ENCODE measurements around the gene PKNOX1. TPM values are rescaled to one million over a fixed set of nuclear protein-coding genes. Genes with fewer than 3 reads are reported as not detected.
"Not testable (repeated sequence)": the region's sequence is repeated elsewhere in the genome, so short reads cannot be mapped to it uniquely, and the experiment has no call there.

Gene PKNOX1
- total RNA-seq, 1 donor: 11.9 TPM

DNA sequence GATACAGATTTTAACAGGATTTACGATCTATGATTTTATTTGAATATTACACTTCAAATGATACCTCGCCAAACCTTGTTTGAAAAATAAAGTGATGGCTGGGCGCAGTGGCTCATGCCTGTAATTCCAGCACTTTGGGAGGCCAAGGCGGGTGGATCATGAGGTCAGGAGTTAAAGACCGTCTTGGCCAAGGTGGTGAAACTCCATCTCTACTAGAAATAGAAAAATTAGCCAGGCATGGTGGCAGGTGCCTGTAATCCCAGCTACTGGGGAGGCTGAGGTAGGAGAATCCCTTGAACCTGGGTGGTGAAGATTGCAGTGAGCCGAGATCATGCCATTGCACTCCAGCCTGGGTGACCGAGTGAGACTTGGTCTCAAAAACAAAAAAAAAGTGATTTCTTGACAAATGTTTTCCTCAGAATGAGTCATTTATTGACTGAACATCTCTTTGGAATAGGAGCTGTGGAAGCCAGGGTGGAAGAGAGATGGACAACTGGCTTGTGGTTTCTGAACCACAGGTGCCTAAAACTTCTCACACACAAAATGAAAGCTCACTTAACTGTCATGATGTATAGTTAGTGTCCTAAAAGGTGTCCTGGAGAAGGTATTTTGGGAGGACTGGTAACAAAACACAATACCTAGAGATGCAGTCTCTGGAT, 11.9 kb downstream of the PKNOX1 start:
- DNase-seq (ENCODE audit: insufficient read length, low spot score, missing footprints): no peak
- H3K4me3 ChIP-seq (ENCODE audit: insufficient read depth, low read length): no peak overlapping the region
- TF ChIP-seq, protein P1, sequence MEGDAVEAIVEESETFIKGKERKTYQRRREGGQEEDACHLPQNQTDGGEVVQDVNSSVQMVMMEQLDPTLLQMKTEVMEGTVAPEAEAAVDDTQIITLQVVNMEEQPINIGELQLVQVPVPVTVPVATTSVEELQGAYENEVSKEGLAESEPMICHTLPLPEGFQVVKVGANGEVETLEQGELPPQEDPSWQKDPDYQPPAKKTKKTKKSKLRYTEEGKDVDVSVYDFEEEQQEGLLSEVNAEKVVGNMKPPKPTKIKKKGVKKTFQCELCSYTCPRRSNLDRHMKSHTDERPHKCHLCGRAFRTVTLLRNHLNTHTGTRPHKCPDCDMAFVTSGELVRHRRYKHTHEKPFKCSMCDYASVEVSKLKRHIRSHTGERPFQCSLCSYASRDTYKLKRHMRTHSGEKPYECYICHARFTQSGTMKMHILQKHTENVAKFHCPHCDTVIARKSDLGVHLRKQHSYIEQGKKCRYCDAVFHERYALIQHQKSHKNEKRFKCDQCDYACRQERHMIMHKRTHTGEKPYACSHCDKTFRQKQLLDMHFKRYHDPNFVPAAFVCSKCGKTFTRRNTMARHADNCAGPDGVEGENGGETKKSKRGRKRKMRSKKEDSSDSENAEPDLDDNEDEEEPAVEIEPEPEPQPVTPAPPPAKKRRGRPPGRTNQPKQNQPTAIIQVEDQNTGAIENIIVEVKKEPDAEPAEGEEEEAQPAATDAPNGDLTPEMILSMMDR (IDR thresholded peaks at IDR 0.05; ENCODE audit: extremely low read depth, low read depth, low read length): no peak

DNA sequence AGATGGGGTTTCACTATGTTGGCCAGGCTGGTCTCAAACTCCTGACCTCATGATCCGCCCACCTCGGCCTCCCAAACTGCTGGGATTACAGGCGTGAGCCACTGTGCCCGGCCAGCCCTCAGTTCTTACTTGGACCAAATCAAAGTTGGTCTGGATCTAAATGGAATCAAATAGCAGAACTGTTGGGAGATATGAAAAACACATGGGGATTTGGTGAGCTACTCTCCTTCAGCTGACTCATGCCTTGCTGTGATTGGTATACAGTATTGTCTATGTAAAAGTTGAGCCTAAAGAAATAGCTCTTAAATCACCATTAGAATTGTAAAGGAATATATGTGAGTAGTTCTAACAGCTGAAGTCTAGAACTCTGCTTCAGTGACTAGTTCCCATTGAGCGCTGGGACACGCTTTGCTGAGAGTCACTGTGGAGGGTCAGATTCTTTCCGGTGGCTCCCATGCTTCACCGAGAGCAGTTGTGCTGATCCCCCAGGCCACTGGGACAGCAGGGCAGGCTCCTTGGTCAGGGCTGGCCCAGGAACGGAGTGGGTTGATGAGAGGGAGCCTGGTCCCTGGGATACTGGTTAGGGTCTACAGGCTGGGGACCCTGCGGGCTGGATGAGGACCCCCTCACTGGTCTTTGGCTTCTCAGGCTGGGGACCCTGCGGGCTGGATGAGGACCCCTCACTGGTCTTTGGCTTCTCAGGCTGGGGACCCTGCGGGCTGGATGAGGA, 14.0 kb downstream of the PKNOX1 start:
- H3K4me3 ChIP-seq (ENCODE audit: insufficient read depth, low read length): no peak overlapping the region
- peaks cover 29% of the 10 kb centered on the region for H3K4me1 ChIP-seq (ENCODE audit: insufficient read depth, low read length)
- no peaks in the 10 kb centered on the region for H3K9me3 ChIP-seq (ENCODE audit: low read depth, low read length)
- no peaks in the 10 kb centered on the region for H3K27me3 ChIP-seq (ENCODE audit: insufficient read depth, low read length)
- H3K27ac ChIP-seq (ENCODE audit: low read depth, low read length): peak overlapping the region; percentile 19
- peak; percentile 83 for DNase-seq (ENCODE audit: insufficient read length, low spot score, missing footprints)
- H3K79me2 ChIP-seq (ENCODE audit: insufficient read depth, low read length): peaks cover 49% of the 10 kb centered on the region
- TF ChIP-seq, protein P1 (IDR thresholded peaks at IDR 0.05; ENCODE audit: extremely low read depth, low read depth, low read length): no peak
- H3K36me3 ChIP-seq (ENCODE audit: insufficient read depth, low read length): no peaks in the 10 kb centered on the region
- H4K20me1 ChIP-seq (ENCODE audit: insufficient read depth, low read length): peaks cover 3% of the 10 kb centered on the region
- no peak overlapping the region for H2AFZ ChIP-seq (ENCODE audit: low read length)
- H3K4me2 ChIP-seq (ENCODE audit: insufficient read depth, low read length): no peak overlapping the region

More for the DNA sequence above, 11.9 kb downstream of the PKNOX1 start:
- no peak overlapping the region for H2AFZ ChIP-seq (ENCODE audit: low read length)
- no peak overlapping the region for H3K27ac ChIP-seq (ENCODE audit: low read depth, low read length)
- H3K4me2 ChIP-seq (ENCODE audit: insufficient read depth, low read length): no peak overlapping the region
- H3K9me3 ChIP-seq (ENCODE audit: low read depth, low read length): no peaks in the 10 kb centered on the region
- H3K79me2 ChIP-seq (ENCODE audit: insufficient read depth, low read length): peaks cover 59% of the 10 kb centered on the region
- H3K4me1 ChIP-seq (ENCODE audit: insufficient read depth, low read length): peaks cover 16% of the 10 kb centered on the region
- H3K27me3 ChIP-seq (ENCODE audit: insufficient read depth, low read length): no peaks in the 10 kb centered on the region
- H3K36me3 ChIP-seq (ENCODE audit: insufficient read depth, low read length): no peaks in the 10 kb centered on the region
- peaks cover 9% of the 10 kb centered on the region for H4K20me1 ChIP-seq (ENCODE audit: insufficient read depth, low read length)

DNA sequence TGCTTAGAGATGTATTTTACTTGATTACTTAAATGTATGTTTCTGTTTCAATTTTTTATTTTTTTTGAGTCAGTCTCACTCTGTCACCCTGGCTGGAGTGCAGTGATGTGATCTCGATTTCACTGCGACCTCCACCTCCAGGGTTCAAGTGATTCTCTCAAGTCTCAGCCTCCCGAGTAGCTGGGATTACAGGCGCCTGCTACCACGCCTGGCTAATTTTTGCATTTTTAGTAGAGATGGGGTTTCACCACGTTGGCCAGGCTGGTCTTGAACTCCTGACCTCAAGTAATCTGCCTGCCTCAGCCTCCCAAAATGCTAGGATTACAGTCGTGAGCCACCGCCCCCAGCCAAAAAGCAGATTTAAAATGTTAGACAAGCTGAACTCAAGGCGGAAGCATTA, 15.0 kb downstream of the PKNOX1 start:
- peaks cover 29% of the 10 kb centered on the region for H3K4me1 ChIP-seq (ENCODE audit: insufficient read depth, low read length)
- H3K79me2 ChIP-seq (ENCODE audit: insufficient read depth, low read length): peaks cover 42% of the 10 kb centered on the region
- not testable (repeated sequence) for H2AFZ ChIP-seq (ENCODE audit: low read length); DNase-seq (ENCODE audit: insufficient read length, low spot score, missing footprints); H3K27me3 ChIP-seq (ENCODE audit: insufficient read depth, low read length); H3K36me3 ChIP-seq (ENCODE audit: insufficient read depth, low read length); H4K20me1 ChIP-seq (ENCODE audit: insufficient read depth, low read length); H3K4me3 ChIP-seq (ENCODE audit: insufficient read depth, low read length); H3K9me3 ChIP-seq (ENCODE audit: low read depth, low read length); H3K4me2 ChIP-seq (ENCODE audit: insufficient read depth, low read length)
- peak overlapping the region; percentile 33 for H3K27ac ChIP-seq (ENCODE audit: low read depth, low read length)

DNA sequence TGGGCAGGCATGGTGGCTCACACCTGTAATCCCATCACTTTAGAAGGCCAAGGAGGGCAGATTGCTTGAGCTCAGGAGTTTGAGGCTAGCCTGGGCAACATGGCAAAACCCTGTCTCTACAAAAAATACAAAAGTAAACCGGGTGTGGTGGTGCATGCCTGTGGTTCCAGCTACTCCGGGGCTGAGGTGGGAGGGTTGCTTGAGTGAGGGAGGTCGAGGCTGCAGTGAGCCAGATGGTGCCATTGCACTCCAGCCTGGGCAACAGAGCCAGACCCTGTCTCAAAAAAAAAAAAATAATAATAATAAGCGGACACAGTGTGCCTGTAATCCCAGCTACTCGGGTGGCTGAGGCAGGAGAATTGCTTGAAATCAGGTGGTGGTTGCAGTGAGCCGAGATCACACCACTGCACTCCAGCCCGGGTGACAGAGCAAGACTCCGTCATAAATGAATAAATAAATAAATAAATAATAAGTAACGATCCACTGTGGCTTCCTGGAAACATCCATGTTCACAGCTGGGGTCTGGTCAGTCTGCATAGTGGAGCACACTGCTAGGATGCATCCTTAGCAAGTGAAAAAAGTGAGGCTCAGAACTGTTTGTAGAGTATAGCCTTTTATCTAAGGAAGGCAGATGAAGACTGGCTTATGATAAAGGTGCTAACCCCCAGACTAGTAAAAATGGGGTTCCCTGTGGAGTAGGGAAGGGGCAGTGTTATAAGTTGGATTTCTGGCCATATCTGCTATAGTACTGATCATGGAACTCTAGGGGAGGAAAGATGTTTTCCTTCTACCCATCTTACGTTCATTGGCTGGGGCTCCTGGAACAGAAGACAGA, 15.7 kb downstream of the PKNOX1 start:
- H3K79me2 ChIP-seq (ENCODE audit: insufficient read depth, low read length): peaks cover 37% of the 10 kb centered on the region
- H3K4me3 ChIP-seq (ENCODE audit: insufficient read depth, low read length): no peak overlapping the region
- TF ChIP-seq, protein P1 (IDR thresholded peaks at IDR 0.05; ENCODE audit: extremely low read depth, low read depth, low read length): no peak
- no peak for DNase-seq (ENCODE audit: insufficient read length, low spot score, missing footprints)
- H3K4me2 ChIP-seq (ENCODE audit: insufficient read depth, low read length): no peak overlapping the region
- H3K36me3 ChIP-seq (ENCODE audit: insufficient read depth, low read length): no peaks in the 10 kb centered on the region
- H2AFZ ChIP-seq (ENCODE audit: low read length): no peak overlapping the region
- H3K4me1 ChIP-seq (ENCODE audit: insufficient read depth, low read length): peaks cover 29% of the 10 kb centered on the region
- H4K20me1 ChIP-seq (ENCODE audit: insufficient read depth, low read length): peaks cover 3% of the 10 kb centered on the region
- peak overlapping the region; percentile 6 for H3K27ac ChIP-seq (ENCODE audit: low read depth, low read length)
- no peaks in the 10 kb centered on the region for H3K27me3 ChIP-seq (ENCODE audit: insufficient read depth, low read length)
- H3K9me3 ChIP-seq (ENCODE audit: low read depth, low read length): no peaks in the 10 kb centered on the region

Data from osteoblast (primary cell).